HUES64 (cell line): ENCODE results near the gene AHRR.

Source experiments
- H3K27ac ChIP-seq: 2 replicates; pipeline ENCODE4 v1.7.0; 2013; ENCODE audit warnings: low read depth, low read length, inconsistent platforms
- H3K27me3 ChIP-seq: 2 replicates; pipeline ENCODE4 v1.6.1; 2013; ENCODE audit warnings: mild to moderate bottlenecking, low read length; ENCODE audit not compliant: insufficient read depth
- H3K36me3 ChIP-seq: 2 replicates; pipeline ENCODE4 v1.6.1; 2013; ENCODE audit warnings: mild to moderate bottlenecking, low read length; ENCODE audit not compliant: insufficient read depth
- H3K4me1 ChIP-seq: 2 replicates; pipeline ENCODE4 v1.6.1; 2013; ENCODE audit warnings: mild to moderate bottlenecking, low read length, moderate library complexity; ENCODE audit not compliant: insufficient read depth
- H3K4me3 ChIP-seq: 2 replicates; pipeline ENCODE4 v1.5.1; 2013; ENCODE audit warnings: mild to moderate bottlenecking, low read length, moderate library complexity
- H3K9ac ChIP-seq: 2 replicates; pipeline ENCODE4 v1.6.1; 2013; ENCODE audit warnings: mild to moderate bottlenecking, low read depth, low read length
- H3K9me3 ChIP-seq: 2 replicates; pipeline ENCODE4 v1.6.1; 2013; ENCODE audit warnings: low read depth, low read length; ENCODE audit not compliant: insufficient read depth
- WGBS: fragments of 150-250, 120-280 bp; methylation state at CpG from one replicate; pipeline ENCODE4 v1.1.7; 2013; ENCODE audit warnings: missing lambda C conversion rate; 5-methylcytosine and 5-hydroxymethylcytosine counted together

AHRR gene

DNA sequence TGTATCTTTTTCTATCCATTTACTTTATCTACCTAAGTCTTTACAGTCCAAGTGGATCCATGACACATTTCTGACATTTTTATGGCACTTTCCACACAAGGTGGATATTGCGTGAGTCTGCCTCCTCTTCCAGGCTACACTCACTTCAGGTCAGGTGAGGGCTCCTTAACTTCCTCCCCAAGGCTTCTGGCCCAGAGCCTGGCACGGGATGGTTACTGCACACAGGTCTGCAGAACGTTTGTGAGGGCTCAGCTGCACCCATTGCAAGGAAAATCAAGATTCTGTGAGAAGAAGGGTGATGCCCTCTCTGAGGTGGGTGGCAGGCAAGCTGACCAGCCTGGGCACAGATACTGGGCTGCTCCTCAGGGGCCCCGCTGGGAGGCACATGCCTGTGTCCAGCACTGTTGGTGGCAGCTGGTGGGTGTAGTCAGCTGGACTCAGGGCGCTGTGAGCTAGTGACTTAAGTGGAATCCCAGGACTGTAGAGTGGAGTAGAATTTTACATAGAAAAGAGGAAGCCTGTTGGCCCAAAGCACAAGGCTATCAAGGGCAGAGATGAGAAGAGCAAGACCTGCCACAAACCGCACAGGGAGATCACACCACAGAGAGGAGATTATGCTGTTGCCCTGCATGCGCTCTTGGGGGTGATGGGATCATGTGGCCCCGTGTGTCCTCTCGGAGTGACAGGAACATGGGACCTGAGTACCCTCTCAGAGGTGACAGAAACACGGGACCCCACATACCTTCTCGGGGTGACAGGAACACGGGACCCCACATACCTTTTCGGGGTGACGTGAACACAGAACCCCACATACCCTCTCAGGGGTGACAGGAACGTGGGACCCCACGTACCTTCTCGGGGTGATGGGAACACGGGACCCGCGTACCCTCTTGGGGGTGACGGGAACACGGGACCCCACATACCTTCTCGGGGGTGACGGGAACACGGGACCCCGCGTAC, 21.3 kb downstream of the AHRR start:
- H3K4me1 ChIP-seq, result peaks cover 13% of the 10 kb centered on the region
- H3K4me3 ChIP-seq, result no peak overlapping the region
- WGBS, result 92% methylated on average over 27 of the region's 27 CpGs

DNA sequence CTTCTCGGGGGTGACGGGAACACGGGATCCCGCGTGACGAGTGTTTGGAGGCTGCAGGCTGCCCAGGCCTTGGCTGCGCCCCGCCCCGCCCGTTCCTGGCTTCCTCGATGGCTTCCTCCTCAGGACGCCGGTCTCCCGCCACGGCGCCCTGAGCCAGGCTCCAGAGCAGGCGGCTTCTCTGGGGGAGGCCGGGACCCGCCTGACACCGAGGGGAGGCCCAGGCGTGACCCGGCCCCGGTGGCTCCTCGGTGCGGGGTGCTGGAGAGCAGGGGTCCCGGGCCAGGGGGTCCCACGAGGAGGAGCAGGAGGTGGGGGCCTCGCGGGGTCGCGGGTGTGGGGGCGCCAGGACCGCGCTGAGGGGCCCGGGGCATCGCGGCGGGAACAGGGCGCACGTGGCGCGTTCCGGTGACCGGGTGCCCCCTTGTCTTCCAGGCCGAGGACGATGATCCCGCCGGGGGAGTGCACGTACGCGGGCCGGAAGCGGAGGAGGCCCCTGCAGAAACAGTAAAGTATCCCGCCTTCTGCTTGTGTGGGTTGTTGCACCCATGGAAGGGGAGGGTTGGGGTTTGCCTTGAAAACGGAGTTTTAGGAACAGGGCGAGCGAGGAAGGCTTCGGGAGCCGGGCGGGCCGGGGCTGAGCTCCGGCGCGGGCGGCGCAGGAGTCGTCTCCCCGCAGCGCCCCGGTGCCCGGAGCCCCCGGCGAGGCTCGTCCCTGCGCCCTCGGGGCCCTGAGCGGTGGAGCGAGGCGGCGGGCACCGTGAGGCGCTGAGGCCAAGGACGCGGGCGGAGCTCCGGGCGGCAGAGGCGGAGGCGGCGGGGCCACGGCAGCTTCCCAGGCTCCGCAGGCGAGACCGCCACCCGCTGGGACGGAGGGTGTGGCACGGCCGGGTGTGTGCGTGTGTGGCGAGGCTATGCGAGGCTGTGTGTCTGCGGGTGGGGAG, 22.2 kb downstream of the AHRR start:
- Histone ChIP-seq H3K9me3 (no peaks in the 10 kb centered on the region), H3K4me3 (peak overlapping the region; percentile 46), H3K27me3 (peaks cover 26% of the 10 kb centered on the region), H3K9ac (peak overlapping the region; percentile 30; the same call in 1 of the 2 replicates), H3K36me3 (no peaks in the 10 kb centered on the region), H3K27ac (no peak overlapping the region), H3K4me1 (peaks cover 13% of the 10 kb centered on the region)
- WGBS, result 28% methylated on average over 102 of the region's 102 CpGs

More for the DNA sequence above, 21.3 kb downstream of the AHRR start:
- Histone ChIP-seq H3K27me3 (peaks cover 26% of the 10 kb centered on the region), H3K36me3 (no peaks in the 10 kb centered on the region), H3K9ac (no peak overlapping the region), H3K9me3 (no peaks in the 10 kb centered on the region), H3K27ac (no peak overlapping the region)

GRCh38 chr5:344668-345067, 23.2 kb downstream of the AHRR start:
- Histone ChIP-seq H3K4me1 (peaks cover 13% of the 10 kb centered on the region), H3K27ac (no peak overlapping the region), H3K36me3 (no peaks in the 10 kb centered on the region), H3K9me3 (no peaks in the 10 kb centered on the region), H3K27me3 (peaks cover 26% of the 10 kb centered on the region), H3K9ac (no peak overlapping the region), H3K4me3 (no peak overlapping the region)
- WGBS, result 92% methylated on average over 7 of the region's 8 CpGs

GRCh38 chr5:345404-346195, 24.1 kb downstream of the AHRR start:
- WGBS, result 61% methylated on average over 21 of the region's 22 CpGs
- peaks cover 16% of the 10 kb centered on the region for H3K4me1 ChIP-seq
- H3K27me3 ChIP-seq, result peaks cover 26% of the 10 kb centered on the region
- H3K9me3 ChIP-seq, result no peaks in the 10 kb centered on the region
- no peak overlapping the region for H3K4me3 ChIP-seq
- H3K9ac ChIP-seq, result no peak overlapping the region
- H3K36me3 ChIP-seq, result no peaks in the 10 kb centered on the region
- H3K27ac ChIP-seq, result no peak overlapping the region

DNA sequence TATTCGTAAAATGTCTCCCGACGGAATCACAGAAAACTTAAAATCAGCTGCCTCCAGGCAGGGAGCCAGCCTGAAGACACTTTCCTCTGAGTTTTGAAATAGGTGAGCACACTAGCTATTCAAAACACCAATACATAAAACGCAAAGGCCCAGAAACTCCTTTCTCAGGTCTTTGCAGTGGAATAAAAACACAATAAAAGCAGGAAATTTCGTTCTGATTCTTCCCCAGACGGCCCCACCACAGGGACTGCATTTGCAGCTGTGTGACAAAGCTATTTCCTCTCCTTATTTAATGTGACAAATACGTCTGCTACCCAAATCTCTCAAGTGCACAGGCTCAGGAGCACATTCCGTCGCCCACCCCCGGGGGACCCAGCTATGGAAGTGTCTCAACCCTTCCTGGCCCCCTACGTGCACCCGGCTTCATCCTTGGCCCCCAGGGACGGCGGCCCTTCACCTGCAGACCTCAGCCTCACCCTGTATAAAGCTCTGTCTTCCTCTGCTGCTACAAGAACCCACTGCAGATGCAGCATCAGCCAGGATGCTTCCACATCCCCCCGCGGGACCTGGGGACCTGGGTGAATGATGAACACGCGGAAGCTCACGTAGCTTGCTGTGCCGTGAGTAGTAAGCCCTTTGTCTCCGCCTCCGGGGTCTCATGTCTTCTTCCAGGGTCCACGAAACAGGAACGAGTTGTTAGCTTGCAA, 24.9 kb downstream of the AHRR start:
- no peak overlapping the region for H3K4me3 ChIP-seq
- H3K9me3 ChIP-seq, result no peaks in the 10 kb centered on the region
- H3K27ac ChIP-seq, result no peak overlapping the region
- peaks cover 16% of the 10 kb centered on the region for H3K4me1 ChIP-seq
- no peaks in the 10 kb centered on the region for H3K36me3 ChIP-seq
- whole genome bisulfite sequencing, result 63% methylated on average over 24 of the region's 24 CpGs
- H3K27me3 ChIP-seq, result peaks cover 26% of the 10 kb centered on the region
- H3K9ac ChIP-seq, result no peak overlapping the region

- Histone ChIP-seq H3K4me1 (peaks cover 16% of the 10 kb centered on the region), H3K27ac (no peak overlapping the region)
- WGBS, result 95% methylated on average over 10 of the region's 10 CpGs
Measured at GRCh38 chr5:347712-348284, 26.3 kb downstream of the AHRR start.

DNA sequence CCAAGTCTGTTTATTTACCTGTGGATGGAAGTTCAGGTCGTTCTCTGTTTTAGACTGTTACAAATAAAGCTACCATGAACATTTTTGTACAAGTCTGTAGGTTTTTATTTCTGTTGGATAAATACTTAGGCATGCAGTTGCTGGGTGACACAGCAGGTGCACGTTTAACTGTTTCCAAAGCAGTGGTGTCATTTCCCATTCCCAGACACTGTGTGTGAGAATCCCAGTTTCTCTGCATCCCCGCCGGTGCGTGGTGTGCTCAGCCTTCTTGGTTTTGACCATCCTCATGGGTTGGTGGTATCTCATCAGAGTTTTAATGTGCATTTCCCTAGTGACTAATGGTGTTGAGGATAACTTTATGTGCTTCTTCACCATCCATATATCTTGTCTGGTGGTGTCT, 27.2 kb downstream of the AHRR start:
- H3K27ac ChIP-seq, result no peak overlapping the region
- no peaks in the 10 kb centered on the region for H3K36me3 ChIP-seq
- H3K27me3 ChIP-seq, result peaks cover 6% of the 10 kb centered on the region
- WGBS, result 84% methylated on average over 5 of the region's 5 CpGs
- peaks cover 16% of the 10 kb centered on the region for H3K4me1 ChIP-seq
- no peak overlapping the region for H3K9ac ChIP-seq
- H3K9me3 ChIP-seq, result no peaks in the 10 kb centered on the region
- no peak overlapping the region for H3K4me3 ChIP-seq

More at GRCh38 chr5:347712-348284, 26.3 kb downstream of the AHRR start:
- H3K9me3 ChIP-seq, result no peaks in the 10 kb centered on the region
- H3K36me3 ChIP-seq, result no peaks in the 10 kb centered on the region
- no peak overlapping the region for H3K4me3 ChIP-seq
- no peak overlapping the region for H3K9ac ChIP-seq
- peaks cover 15% of the 10 kb centered on the region for H3K27me3 ChIP-seq

DNA sequence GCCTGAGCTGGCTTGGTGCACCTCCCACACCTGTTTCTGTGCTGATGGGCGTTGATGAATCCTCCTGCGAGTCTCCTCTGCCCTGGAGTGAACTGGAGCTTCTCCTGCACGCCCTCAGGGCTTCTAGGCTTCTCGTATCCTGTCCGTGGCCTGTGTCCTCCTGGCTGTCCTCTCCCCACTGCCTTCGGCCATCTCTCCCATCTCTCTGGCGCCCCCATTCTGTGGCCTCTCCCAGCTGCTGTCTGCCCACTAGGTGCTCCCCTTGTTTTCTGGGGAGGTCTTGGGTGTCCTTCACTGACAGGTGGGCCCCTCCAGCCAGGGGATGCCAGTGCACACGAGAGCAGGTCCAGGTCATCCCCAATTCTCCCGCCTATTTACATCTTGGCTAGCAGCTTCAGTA, 28.8 kb downstream of the AHRR start:
- Histone ChIP-seq H3K9ac (no peak overlapping the region), H3K4me3 (no peak overlapping the region), H3K36me3 (no peaks in the 10 kb centered on the region), H3K9me3 (no peaks in the 10 kb centered on the region), H3K27me3 (no peaks in the 10 kb centered on the region), H3K27ac (no peak overlapping the region), H3K4me1 (peaks cover 16% of the 10 kb centered on the region)
- 64% methylated on average over 9 of the region's 9 CpGs for WGBS

DNA sequence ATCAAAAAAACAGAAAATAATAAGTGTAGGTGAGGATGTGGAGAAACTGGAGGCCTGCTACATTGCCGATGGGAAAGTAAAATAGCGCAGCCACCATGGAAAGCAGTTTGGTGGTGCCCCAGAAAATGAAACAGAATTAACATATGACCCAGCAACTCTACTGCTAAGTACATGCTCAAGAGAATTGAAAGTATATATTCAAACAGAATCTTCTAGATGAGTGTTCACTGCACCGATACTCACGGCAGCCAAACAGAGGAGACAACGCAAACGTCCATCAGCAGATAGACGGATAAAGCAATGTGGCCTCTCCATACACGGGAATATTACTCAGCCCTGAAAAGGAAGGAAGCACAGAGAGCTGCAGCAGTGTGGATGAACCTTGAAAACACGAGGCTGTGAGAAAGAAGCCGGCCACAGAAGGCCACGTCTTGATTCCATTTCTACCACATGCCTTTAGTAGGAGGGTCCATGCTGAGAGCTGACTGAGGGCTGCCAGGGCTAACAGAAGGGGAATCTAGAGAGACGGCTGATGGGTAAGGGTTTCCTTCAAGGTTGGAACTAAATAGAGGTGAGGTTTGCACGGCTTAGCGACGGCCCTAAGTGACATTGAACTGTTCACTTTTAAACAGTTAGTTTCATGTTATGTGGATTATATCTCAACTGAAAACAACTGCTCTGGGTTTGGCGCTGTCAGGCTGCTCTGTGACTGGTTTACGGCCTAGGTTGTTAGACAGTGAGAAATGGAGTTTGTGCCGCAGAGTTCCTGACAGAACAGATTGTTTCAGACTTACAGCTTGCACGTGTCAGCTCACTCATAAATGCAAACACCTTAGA, 29.8 kb downstream of the AHRR start:
- no peak overlapping the region for H3K9ac ChIP-seq
- no peak overlapping the region for H3K4me3 ChIP-seq
- no peaks in the 10 kb centered on the region for H3K9me3 ChIP-seq
- H3K36me3 ChIP-seq, result no peaks in the 10 kb centered on the region
- H3K27ac ChIP-seq, result no peak overlapping the region
- H3K4me1 ChIP-seq, result peaks cover 10% of the 10 kb centered on the region
- no peaks in the 10 kb centered on the region for H3K27me3 ChIP-seq
- 95% methylated on average over 19 of the region's 19 CpGs for WGBS
